Measurements from ENCODE around the gene P2RX1.

P2RX1 gene

GRCh38 chr17:3879186-3879585 is 37.1 kb downstream of the P2RX1 start:
- Histone ChIP-seq H3K9ac (ENCODE audit: low read depth, low read length) (no peak overlapping the region), H3K36me3 (ENCODE audit: insufficient read depth, low read length) (peaks cover 65% of the 10 kb centered on the region), H3K4me3 (ENCODE audit: low read length) (no peak overlapping the region), H3K9me3 (replicated peaks; ENCODE audit: low read length) (no peaks in the 10 kb centered on the region), H3K27me3 (ENCODE audit: control insufficient read depth, insufficient read depth, low read length) (no peaks in the 10 kb centered on the region), H3K4me2 (ENCODE audit: low read length) (no peak overlapping the region), H3K4me1 (ENCODE audit: control insufficient read depth, insufficient read depth, low read length) (peaks cover 9% of the 10 kb centered on the region)

DNA sequence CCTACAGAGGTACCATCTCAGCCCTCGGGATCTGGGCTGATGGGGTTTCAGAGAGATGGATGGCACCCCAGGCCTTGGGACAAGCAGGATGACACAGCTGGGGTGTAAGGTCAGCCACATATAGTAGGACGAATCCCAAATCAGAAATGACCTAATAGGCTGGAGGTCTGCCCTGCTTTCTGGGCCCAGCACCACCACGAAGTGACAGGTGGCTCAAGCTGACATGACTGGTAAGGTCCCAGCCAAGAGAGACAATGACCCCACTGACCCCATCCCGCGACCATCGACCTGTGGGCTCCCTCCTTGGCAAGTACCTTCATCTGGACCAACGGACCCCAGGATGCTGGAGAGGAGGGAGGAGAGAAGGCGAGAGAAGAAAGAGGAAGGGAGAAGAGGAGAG is 39.0 kb downstream of the P2RX1 start:
- H3K4me3 ChIP-seq (ENCODE audit: low read length): no peak overlapping the region
- peaks cover 9% of the 10 kb centered on the region for H3K4me1 ChIP-seq (ENCODE audit: control insufficient read depth, insufficient read depth, low read length)
- H3K27me3 ChIP-seq (ENCODE audit: control insufficient read depth, insufficient read depth, low read length): no peaks in the 10 kb centered on the region
- H3K9me3 ChIP-seq (replicated peaks; ENCODE audit: low read length): no peaks in the 10 kb centered on the region
- no peak overlapping the region for H3K4me2 ChIP-seq (ENCODE audit: low read length)
- no peak overlapping the region for H3K9ac ChIP-seq (ENCODE audit: low read depth, low read length)
- peaks cover 66% of the 10 kb centered on the region for H3K36me3 ChIP-seq (ENCODE audit: insufficient read depth, low read length)

- Histone ChIP-seq H3K4me3 (ENCODE audit: low read length) (no peak overlapping the region), H3K36me3 (ENCODE audit: insufficient read depth, low read length) (peaks cover 57% of the 10 kb centered on the region), H3K9me3 (replicated peaks; ENCODE audit: low read length) (no peaks in the 10 kb centered on the region), H3K9ac (ENCODE audit: low read depth, low read length) (no peak overlapping the region), H3K27me3 (ENCODE audit: control insufficient read depth, insufficient read depth, low read length) (no peaks in the 10 kb centered on the region), H3K4me2 (ENCODE audit: low read length) (no peak overlapping the region), H3K4me1 (ENCODE audit: control insufficient read depth, insufficient read depth, low read length) (peaks cover 9% of the 10 kb centered on the region)
Measured at GRCh38 chr17:3875317-3875716, 40.9 kb downstream of the P2RX1 start.

- no peak overlapping the region for H3K9ac ChIP-seq (ENCODE audit: low read depth, low read length)
- H3K9me3 ChIP-seq (replicated peaks; ENCODE audit: low read length): no peaks in the 10 kb centered on the region
- no peaks in the 10 kb centered on the region for H3K27me3 ChIP-seq (ENCODE audit: control insufficient read depth, insufficient read depth, low read length)
- no peak overlapping the region for H3K4me3 ChIP-seq (ENCODE audit: low read length)
- peaks cover 52% of the 10 kb centered on the region for H3K36me3 ChIP-seq (ENCODE audit: insufficient read depth, low read length)
- H3K4me2 ChIP-seq (ENCODE audit: low read length): no peak overlapping the region
- H3K4me1 ChIP-seq (ENCODE audit: control insufficient read depth, insufficient read depth, low read length): no peaks in the 10 kb centered on the region
Measured at GRCh38 chr17:3873862-3874261, 42.4 kb downstream of the P2RX1 start.

GRCh38 chr17:3870871-3871306 is 45.4 kb downstream of the P2RX1 start:
- no peak overlapping the region for H3K9ac ChIP-seq (ENCODE audit: low read depth, low read length)
- peaks cover 33% of the 10 kb centered on the region for H3K36me3 ChIP-seq (ENCODE audit: insufficient read depth, low read length)
- H3K4me2 ChIP-seq (ENCODE audit: low read length): no peak overlapping the region
- H3K4me3 ChIP-seq (ENCODE audit: low read length): no peak overlapping the region
- H3K27me3 ChIP-seq (ENCODE audit: control insufficient read depth, insufficient read depth, low read length): no peaks in the 10 kb centered on the region
- no peaks in the 10 kb centered on the region for H3K9me3 ChIP-seq (replicated peaks; ENCODE audit: low read length)
- peaks cover 5% of the 10 kb centered on the region for H3K4me1 ChIP-seq (ENCODE audit: control insufficient read depth, insufficient read depth, low read length)

- Histone ChIP-seq H3K4me3 (ENCODE audit: low read length) (no peak overlapping the region), H3K4me1 (ENCODE audit: control insufficient read depth, insufficient read depth, low read length) (peaks cover 18% of the 10 kb centered on the region), H3K9me3 (replicated peaks; ENCODE audit: low read length) (no peaks in the 10 kb centered on the region), H3K9ac (ENCODE audit: low read depth, low read length) (no peak overlapping the region), H3K27me3 (ENCODE audit: control insufficient read depth, insufficient read depth, low read length) (no peaks in the 10 kb centered on the region), H3K36me3 (ENCODE audit: insufficient read depth, low read length) (peaks cover 9% of the 10 kb centered on the region), H3K4me2 (ENCODE audit: low read length) (no peak overlapping the region)
Measured at GRCh38 chr17:3867606-3868005, 48.7 kb downstream of the P2RX1 start.

DNA sequence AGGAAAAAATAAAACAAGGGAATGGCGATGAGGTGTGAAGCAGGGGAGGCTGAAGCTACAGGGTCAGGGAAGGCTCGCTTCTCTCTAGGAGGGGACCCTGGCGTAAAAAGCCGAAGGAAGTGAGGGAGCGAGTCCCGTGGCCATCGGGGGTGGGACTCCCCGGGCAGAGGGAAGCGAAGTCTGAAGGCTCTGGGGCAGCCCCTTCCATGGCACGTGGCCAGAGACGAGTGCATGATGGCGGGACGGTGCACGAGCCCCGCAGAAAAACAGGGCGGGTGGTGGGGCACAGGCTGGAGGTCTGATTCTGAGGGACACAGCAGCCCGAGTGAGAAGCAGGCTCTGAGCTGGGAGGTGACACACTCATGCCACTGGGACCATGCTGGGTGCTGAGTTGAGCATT is 49.2 kb downstream of the P2RX1 start:
- Histone ChIP-seq H3K27me3 (ENCODE audit: control insufficient read depth, insufficient read depth, low read length) (no peaks in the 10 kb centered on the region), H3K9me3 (replicated peaks; ENCODE audit: low read length) (no peaks in the 10 kb centered on the region), H3K4me3 (ENCODE audit: low read length) (no peak overlapping the region), H3K9ac (ENCODE audit: low read depth, low read length) (no peak overlapping the region), H3K36me3 (ENCODE audit: insufficient read depth, low read length) (peaks cover 4% of the 10 kb centered on the region), H3K4me1 (ENCODE audit: control insufficient read depth, insufficient read depth, low read length) (peaks cover 18% of the 10 kb centered on the region), H3K4me2 (ENCODE audit: low read length) (no peak overlapping the region)

DNA sequence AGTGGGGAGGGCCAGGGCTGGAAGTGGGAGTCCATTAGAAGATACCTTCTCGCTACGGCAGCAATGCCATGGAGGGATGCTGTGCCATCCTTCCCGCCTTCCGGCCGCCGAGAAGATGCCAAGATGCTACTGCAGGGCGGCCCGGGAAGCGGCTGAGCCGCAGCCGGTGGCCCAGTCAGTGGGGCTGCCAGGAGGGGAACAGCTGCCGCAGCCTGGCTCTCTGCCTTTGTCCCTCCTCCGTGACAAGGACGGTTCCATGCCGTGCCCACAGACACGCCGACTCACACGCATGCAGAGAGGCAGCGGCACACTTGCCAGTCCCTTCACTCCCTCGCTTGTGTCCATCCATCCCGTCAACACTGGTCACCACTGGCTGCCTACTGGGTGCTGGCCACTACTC is 50.0 kb downstream of the P2RX1 start:
- Histone ChIP-seq H3K9me3 (replicated peaks; ENCODE audit: low read length) (no peaks in the 10 kb centered on the region), H3K36me3 (ENCODE audit: insufficient read depth, low read length) (peaks cover 4% of the 10 kb centered on the region), H3K4me3 (ENCODE audit: low read length) (no peak overlapping the region), H3K27me3 (ENCODE audit: control insufficient read depth, insufficient read depth, low read length) (no peaks in the 10 kb centered on the region), H3K4me2 (ENCODE audit: low read length) (no peak overlapping the region), H3K9ac (ENCODE audit: low read depth, low read length) (no peak overlapping the region), H3K4me1 (ENCODE audit: control insufficient read depth, insufficient read depth, low read length) (peaks cover 18% of the 10 kb centered on the region)

DNA sequence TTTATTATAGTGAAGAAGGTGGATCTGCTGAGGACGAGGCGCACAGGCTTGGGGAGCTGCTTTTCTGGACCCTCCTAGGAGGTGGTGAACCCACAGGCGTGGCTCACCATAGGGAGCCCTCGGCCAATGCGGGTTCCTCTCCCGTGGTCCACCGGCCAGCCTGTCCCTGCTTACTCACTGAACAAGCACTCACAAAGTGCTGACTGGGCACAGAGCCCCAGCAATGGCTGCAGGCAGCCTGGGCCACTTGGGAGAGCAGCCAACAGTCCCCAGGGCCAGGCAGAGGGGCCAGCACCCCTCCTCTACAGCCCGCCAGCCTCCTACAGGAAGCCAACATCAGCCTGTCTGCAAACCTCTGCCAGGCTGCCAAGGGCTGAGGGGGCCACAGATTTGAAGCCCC is 51.1 kb downstream of the P2RX1 start:
- Histone ChIP-seq H3K27me3 (ENCODE audit: control insufficient read depth, insufficient read depth, low read length) (no peaks in the 10 kb centered on the region), H3K4me1 (ENCODE audit: control insufficient read depth, insufficient read depth, low read length) (peaks cover 18% of the 10 kb centered on the region), H3K4me2 (ENCODE audit: low read length) (peak overlapping the region; percentile 19), H3K9ac (ENCODE audit: low read depth, low read length) (no peak overlapping the region), H3K36me3 (ENCODE audit: insufficient read depth, low read length) (peaks cover 7% of the 10 kb centered on the region), H3K4me3 (ENCODE audit: low read length) (no peak overlapping the region), H3K9me3 (replicated peaks; ENCODE audit: low read length) (no peaks in the 10 kb centered on the region)

- Histone ChIP-seq H3K36me3 (ENCODE audit: insufficient read depth, low read length) (peaks cover 7% of the 10 kb centered on the region), H3K4me3 (ENCODE audit: low read length) (no peak overlapping the region), H3K4me1 (ENCODE audit: control insufficient read depth, insufficient read depth, low read length) (peaks cover 18% of the 10 kb centered on the region), H3K9me3 (replicated peaks; ENCODE audit: low read length) (no peaks in the 10 kb centered on the region), H3K27me3 (ENCODE audit: control insufficient read depth, insufficient read depth, low read length) (no peaks in the 10 kb centered on the region), H3K9ac (ENCODE audit: low read depth, low read length) (no peak overlapping the region), H3K4me2 (ENCODE audit: low read length) (no peak overlapping the region)
Measured at GRCh38 chr17:3864534-3864933, 51.7 kb downstream of the P2RX1 start.

DNA sequence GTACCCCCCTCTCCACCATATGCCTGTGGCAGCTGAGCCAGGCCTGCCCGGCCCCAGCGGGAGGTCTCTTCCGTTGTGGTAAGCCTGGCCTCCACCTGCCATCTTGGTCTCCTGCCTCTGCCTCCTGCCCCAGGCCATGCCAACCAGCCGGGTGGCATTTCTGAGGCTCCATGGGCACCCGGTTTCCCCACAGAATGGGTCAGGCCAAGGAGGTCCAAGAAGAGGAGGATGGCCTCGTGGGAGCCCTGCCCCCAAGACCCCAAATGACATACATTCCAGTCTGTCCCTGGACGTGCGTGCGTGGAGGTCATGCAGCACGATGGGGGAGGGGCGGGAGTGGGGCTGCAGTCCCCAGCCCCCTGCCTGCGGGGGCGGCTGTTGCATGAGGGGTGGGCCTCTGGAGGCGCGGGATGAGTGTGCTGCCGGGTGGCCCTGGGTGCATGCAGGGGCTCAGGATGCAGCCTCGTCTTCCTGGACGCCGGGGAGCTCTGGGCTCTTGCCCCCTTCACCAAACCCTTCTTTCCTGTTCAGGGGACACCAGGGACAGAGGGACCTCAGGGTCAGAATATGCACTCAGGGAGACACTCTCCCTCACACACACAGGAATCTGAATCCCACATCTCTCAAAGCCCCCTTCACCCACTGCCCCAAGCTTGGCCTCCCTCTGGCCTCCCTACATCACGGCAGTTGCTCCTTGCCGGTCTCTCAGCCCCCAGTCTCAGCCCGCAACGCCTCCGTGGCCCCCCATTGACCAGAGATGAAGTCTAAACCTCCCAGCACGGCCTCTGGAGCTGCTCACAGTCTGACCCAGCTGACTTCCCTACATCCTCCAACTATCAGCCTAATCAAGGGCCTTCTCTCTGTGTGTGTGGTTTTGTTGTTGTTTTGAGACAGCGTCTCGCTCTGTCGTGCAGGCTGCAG is 54.2 kb downstream of the P2RX1 start:
- Histone ChIP-seq H3K9me3 (replicated peaks; ENCODE audit: low read length) (no peaks in the 10 kb centered on the region), H3K9ac (ENCODE audit: low read depth, low read length) (no peak overlapping the region), H3K4me2 (ENCODE audit: low read length) (no peak overlapping the region), H3K27me3 (ENCODE audit: control insufficient read depth, insufficient read depth, low read length) (no peaks in the 10 kb centered on the region), H3K4me3 (ENCODE audit: low read length) (no peak overlapping the region), H3K36me3 (ENCODE audit: insufficient read depth, low read length) (peaks cover 7% of the 10 kb centered on the region), H3K4me1 (ENCODE audit: control insufficient read depth, insufficient read depth, low read length) (peaks cover 18% of the 10 kb centered on the region)

All from skeletal muscle satellite cell (primary cell).